Activated CD4-positive, CD25-positive, alpha-beta regulatory T cell treated with anti-CD3 and anti-CD28 coated beads, Interleukin-2, amount 50 U/mL, for 24 hours (primary cell): ENCODE results near the gene DFFB.
"Not testable (repeated sequence)": the region's sequence is repeated elsewhere in the genome, so short reads cannot be mapped to it uniquely, and the experiment has no call there.

Experiments used
- ATAC-seq, 2 donors: fragments of 150-1000 bp; cut with Tn5 transposase; one replicate each; pipeline ENCODE4 v1.10.0; 2021; ENCODE audit warnings: mild to moderate bottlenecking in 1 of 2, moderate library complexity in 1 of 2

The DFFB gene

GRCh38 chr1:3910857-3911845, 53.9 kb downstream of the DFFB start:
- ATAC-seq: peak; percentile 77 to 84

GRCh38 chr1:3911981-3912808, 54.9 kb downstream of the DFFB start:
- no peak for ATAC-seq

GRCh38 chr1:3912809-3913685, 55.8 kb downstream of the DFFB start:
- ATAC-seq: no peak

GRCh38 chr1:3914331-3914851, 57.1 kb downstream of the DFFB start:
- no peak for ATAC-seq

DNA sequence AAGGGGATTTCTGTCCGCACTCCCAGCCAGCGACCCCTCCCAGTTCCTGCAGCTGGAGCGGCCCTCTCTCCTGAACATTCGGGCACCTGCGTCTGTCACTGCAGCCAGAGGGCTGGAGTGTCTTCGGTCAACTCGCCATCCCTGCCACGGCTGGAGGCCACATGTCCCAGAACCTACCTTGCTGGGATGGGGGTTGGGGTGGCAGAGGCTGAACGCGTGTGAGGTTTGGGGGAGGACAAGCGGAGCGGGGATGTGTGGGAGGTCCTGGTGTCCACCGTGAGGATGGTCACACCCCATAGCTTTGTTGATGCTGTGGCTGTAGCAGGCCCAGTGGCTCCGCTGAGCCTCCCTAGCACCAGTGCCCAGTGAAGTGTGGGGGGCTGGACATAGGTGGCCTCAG, 57.6 kb downstream of the DFFB start:
- ATAC-seq: no peak

DNA sequence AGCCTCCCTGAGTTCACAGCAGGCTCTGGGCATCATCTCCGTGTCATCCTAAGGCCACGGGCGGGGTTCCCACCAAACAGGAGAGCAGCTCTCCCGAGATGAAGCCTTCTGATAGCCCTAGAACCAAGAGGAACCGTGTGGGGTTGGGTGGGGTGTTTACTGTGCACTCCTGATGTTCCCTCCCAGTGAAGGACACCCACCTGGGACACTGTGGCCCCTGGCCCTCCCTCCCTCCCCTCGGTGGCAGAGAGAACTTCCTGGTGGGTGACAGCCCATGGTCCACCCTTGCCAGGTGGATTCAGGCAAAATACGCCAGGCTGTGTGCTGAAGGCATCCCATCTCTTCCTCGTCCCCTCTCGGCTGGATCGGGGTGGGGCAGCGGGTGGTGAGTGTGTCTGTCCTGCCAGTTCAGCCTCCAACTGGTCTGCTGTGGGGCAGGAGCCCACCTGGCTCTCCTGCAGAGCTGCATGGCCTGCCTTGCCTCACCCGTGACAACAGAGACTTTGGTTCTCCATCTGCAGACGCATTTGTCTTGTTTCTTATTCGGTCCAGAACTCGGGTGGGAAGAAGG, 58.4 kb downstream of the DFFB start:
- no peak for ATAC-seq

DNA sequence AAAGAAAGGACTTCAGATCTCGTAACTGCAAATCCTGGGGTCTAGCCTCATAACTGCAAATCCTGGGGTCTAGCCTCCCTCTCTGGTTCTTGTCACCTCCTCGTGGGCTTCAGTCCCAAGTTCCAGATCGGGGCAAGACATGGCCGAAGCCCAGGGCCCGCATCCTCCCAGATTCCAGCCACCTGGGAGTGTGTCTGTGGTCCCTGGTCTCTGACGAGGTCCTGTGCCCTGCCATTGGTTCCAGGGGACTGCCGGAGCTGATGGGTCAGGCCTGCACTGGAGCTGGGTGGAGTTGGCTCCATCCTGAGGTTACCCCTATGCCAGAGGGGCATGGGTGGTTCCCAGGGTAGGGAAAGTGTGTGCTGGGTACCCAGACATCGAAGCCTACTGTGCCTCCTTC, 60.5 kb downstream of the DFFB start:
- ATAC-seq: no peak

GRCh38 chr1:3918359-3918758, 61.1 kb downstream of the DFFB start:
- ATAC-seq: not testable (repeated sequence)

- no peak for ATAC-seq
These were observed 61.8 kb downstream of the DFFB start for GRCh38 chr1:3918966-3919611.

DNA sequence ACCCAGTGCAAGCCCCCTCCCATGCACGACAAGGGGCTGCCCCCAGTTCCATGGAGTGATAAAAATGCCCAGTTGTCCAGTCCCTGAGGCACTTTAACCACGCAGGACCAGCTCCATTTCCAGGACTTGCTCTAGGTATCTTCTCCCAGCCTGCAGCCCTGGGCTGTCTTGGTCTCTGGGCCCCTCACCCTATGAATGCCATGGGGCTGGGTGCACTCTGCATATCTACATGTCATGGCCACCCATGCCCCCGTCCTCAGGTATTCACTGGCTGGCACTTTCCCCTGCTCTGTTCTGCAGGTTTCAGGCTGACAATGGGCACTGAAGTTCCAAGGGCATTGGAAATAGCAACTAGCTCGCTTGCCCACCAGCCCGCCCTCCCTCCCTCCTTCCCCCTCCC, 62.4 kb downstream of the DFFB start:
- ATAC-seq: no peak

- no peak for ATAC-seq
These were observed 64.5 kb downstream of the DFFB start for GRCh38 chr1:3921765-3922164.

DNA sequence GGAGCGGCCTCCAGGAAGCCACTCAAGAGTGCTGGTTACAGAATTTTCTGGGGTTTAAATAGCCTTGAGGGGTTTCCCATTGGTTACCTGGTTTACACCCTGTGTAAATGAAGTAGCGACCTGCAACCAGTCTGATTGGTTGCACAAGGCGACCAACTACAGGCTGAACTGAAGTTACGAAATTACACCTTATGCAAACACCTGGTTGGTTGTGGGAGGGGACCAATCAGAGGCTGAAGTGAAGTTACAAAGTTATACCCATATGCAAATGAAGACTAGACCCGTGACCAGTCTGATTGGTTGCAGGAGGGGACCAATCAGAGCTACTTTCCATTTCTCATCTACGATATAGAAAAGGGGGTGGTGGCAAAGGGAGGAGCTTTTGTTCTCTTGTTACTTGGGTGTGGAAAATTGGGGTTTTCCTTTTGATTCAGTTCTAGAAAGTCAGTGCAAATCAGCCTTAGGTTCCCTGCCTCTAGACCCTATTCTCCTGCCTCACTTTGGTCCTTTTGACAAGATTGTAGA, 65.0 kb downstream of the DFFB start:
- peak; percentile 80 to 84 for ATAC-seq

DNA sequence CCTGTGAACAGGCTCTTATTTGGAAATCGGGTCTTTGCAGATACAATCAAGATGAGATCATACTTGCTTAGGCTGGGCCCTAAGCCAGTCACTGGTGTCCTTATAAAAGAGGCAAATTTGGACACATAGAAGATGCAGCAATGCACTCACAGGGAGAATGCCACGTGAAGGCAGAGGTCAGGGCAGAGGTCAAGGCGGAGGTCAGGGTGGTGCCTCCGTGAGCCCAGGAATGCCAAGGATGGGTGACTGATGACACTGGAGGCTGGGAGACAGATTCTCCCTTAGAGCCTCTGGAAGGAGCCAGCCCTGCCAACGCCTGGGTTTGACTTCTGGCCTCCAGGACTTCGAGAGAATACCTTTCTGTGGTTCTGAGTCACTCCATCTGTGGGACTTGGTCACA, 65.6 kb downstream of the DFFB start:
- ATAC-seq: no peak

DNA sequence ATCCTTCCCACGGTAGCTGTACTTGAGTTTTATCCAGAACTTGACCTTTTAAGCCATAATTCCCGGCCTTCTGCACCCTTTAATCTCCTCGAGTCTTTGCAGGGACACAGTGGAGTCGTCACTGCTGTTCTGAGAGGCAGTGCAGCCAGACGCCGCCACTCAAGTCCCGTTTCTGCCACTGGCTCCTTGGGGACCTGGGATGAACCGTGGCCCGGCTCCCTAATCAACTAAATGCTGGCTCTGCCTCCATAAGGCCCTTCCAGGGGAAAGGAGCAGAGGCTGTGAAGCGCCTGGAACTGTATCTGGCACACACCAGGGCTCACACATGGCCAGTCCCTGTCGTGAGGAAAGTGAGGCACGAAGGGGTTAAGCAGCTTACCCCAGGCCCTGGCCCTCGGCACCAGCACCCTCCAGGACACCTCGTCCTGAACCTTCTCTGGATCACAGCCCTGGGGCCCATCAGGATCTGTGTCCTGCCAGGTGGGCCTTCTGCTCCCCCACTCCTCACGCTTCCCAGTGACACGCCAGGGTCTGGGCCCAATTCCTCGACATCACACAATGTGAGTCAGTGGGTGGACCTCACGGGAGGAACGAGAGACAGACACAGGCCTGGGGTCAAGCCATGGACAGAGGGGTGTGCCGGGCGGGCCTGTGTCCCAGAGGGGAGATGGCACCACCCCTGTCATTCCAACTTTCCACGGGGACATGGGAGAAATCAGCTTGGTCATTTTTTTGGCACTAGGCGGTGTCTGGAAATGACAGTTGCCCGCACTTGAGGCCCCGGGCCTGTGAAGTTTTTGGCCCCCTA, 66.3 kb downstream of the DFFB start:
- no peak for ATAC-seq

GRCh38 chr1:3924186-3924824, 67.0 kb downstream of the DFFB start:
- no peak for ATAC-seq

DNA sequence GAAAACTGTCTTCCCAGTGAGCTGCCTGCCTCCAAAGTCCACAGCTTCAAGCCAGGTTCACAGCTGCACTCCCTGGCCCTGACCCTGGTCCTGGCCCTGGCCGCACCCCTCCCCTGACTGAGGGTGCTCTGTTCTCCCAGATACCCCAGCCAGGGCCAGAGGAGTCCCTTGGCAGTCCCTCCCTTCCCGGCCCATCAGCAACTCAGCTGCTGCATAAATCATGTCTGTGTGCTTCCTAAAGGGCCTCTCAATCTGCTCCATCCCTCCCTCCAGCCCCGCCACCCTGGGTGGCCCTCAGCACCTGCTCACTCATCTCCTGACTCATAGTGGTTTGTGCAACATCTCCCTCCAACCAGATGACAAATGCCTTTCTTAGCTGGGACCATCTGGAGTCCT, 67.5 kb downstream of the DFFB start:
- no peak for ATAC-seq

DNA sequence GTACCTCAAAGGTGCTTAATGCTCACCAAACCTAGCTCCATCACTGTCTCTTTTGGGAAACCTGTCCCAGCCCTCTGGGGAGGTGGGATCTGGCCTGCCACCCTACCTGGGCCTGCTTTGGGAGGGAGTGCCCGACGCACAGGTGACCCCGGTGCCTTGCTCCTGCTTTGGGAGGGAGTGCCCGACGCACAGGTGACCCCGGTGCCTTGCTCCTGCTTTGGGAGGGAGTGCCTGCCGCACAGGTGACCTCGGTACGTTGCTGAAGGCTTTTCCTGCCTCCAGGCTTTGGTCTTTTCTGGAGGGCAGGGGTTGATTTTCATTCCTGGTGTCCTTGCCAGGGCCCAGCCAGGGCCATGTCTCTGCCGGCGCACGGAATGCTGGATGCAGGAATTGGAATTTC, 68.0 kb downstream of the DFFB start:
- no peak for ATAC-seq

GRCh38 chr1:3925762-3926161, 68.5 kb downstream of the DFFB start:
- ATAC-seq: no peak

DNA sequence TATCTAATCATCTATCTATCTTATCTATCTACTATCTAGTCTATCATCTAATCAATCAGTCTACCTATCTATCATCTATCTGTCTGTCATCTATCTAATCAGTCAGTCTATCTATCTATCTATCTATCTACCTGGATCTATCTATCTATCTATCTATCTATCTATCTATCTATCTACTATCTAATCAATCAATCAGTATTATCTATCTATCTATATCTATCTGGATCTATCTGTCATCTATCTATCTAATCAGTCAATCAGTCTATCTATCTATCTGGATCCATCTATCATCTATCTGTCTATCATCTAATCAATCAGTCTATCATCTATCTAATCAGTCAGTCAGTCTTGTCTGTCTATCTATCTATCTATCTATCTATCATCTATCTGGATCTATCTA, 69.7 kb downstream of the DFFB start:
- no peak for ATAC-seq

DNA sequence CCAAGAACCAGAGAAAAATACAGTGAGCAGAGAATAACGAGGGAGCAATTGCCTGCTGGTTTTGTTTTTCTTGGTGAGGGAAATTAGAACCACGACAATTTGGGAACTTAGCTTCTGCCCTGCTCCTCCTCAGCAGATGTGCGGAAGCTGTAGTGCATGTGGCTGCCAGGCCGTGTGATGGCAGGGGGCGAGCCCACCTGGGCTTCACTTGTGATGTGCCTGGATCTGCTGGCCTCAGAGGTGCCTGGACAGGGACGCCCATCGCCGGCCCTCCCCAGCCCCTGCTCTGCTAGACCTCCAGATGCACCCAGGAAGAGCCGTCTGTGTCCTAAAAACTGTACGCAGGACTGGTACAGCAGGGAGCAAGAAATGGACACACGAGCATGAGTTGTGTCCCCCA, 71.3 kb downstream of the DFFB start:
- no peak for ATAC-seq
